ENCODE measurements around the gene MSRB1.
"Not testable (repeated sequence)": the region's sequence is repeated elsewhere in the genome, so short reads cannot be mapped to it uniquely, and the experiment has no call there.

Gene MSRB1

DNA sequence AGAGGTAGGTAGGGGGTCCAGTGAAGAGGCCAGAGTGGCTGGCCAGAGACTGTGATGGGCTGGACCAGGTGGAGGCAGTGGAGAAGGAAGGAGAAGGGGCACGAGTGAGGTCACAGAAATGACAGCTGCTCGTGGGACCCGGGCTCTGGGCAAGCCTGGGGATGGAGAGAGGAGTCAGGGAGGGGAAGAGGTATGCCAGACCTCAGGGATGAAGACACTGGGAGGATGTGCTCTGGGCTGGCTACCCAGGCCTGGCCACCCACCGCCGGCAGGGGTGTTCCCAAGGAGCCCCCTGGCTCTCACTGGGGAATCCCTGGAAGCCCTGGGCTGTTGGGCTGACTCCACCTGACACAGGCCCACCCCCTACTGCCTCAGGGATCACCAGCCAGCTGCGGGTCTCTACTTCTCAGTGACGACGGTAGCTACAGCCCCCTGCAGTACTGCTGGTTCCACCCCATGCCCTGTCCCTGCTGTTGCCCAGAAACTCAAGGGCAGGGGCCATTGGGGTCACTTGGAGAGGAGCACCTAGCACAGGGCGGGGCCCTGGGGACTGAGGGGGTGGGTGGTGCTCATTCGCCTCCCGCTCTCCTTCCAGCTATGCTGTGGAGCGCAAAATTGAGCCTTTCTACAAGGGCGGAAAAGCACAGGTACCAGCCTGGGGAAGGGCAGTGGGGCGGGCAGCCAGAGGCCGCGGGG is 30.6 kb upstream of the MSRB1 start:
- Mint-ChIP-seq H3K27me3 (peaks cover 5% of the 10 kb centered on the region), H3K27ac (peak overlapping the region; percentile 77), H3K4me3 (no peak overlapping the region), H3K9me3 (no peaks in the 10 kb centered on the region), H3K4me1 (peaks cover 15% of the 10 kb centered on the region), H3K36me3 (peaks cover 27% of the 10 kb centered on the region)
- DNase-seq (ENCODE audit: low spot score in 2 of 2), result no peak
- ATAC-seq (ENCODE audit: low read depth), result no peak

DNA sequence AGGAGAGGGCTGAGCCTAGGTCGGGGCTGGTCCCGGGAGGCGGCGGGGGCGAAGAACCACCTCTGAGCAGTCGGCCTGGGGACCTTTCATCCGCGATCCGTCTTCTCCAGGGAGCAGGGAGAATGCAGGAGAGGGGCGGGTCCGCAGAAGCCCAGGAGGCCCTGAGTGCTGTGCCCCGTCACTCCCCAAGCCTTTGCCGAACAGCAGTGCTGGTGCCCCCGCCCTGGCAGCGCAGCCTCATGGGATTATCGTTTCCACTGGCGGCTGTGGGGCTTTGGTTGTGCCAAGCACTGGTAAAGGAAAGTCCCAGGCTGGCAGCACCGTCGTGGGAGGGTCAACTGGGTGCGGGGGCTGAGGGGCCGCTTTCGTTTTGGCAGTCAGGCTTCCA is 29.5 kb upstream of the MSRB1 start:
- H3K4me1 Mint-ChIP-seq, result peaks cover 15% of the 10 kb centered on the region
- peaks cover 22% of the 10 kb centered on the region for H3K36me3 Mint-ChIP-seq
- DNase-seq (ENCODE audit: low spot score in 2 of 2), result peak in 1 of 2 donors; percentile 18
- H3K27me3 Mint-ChIP-seq, result peaks cover 4% of the 10 kb centered on the region
- no peak for ATAC-seq (ENCODE audit: low read depth)
- H3K27ac Mint-ChIP-seq, result peak overlapping the region; percentile 95
- no peaks in the 10 kb centered on the region for H3K9me3 Mint-ChIP-seq
- peak overlapping the region; percentile 94 for H3K4me3 Mint-ChIP-seq

DNA sequence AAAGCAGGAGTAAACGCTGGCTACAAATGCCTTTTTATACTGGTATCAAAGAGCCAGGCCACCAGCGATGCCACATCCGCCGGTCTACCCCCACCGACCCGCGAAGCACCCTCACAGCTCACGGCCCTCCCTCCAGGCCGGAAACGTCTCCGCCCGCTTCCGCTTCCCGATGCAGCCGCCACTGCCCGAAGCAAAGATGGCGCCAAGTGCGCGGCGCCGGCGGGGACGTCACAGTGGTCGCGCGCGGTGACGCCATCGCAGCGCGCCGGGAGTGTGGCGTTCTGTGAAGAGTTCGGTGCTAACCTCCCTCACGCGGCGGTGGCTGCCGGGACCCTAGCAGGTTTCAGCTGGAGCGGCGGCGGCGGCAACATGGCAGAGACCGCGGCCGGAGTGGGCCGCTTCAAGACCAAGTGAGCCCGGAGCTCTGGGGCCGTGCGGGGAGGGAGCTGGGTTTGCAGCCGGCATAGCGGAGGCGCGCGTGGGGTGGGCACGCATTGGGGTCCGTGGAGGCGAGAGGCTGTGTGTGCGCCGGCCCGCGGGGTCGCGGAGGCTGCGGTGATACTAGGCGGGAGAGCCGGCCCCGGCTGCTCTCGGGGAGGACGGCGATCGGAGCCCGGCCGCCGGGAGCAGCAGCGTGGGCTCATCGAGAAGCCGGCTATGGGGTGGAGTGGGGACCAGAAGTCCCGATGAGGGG is 28.9 kb upstream of the MSRB1 start, which contains the start of gene TBL3:
TBL3 (plus strand) TSS at position 258 of the 694 bp plus-strand sequence; CDS start at position 370, 112 bp downstream.
- Mint-ChIP-seq H3K4me1 (peaks cover 15% of the 10 kb centered on the region), H3K27me3 (peaks cover 4% of the 10 kb centered on the region), H3K27ac (peak within 1 kb of the TSS; percentile 95), H3K36me3 (peaks cover 18% of the 10 kb centered on the region), H3K9me3 (no peaks in the 10 kb centered on the region), H3K4me3 (peak within 1 kb of the TSS; percentile 94)
- DNase-seq (ENCODE audit: low spot score in 2 of 2) (peak; percentile 96 to 99), ATAC-seq (ENCODE audit: low read depth) (peak; percentile 98)

DNA sequence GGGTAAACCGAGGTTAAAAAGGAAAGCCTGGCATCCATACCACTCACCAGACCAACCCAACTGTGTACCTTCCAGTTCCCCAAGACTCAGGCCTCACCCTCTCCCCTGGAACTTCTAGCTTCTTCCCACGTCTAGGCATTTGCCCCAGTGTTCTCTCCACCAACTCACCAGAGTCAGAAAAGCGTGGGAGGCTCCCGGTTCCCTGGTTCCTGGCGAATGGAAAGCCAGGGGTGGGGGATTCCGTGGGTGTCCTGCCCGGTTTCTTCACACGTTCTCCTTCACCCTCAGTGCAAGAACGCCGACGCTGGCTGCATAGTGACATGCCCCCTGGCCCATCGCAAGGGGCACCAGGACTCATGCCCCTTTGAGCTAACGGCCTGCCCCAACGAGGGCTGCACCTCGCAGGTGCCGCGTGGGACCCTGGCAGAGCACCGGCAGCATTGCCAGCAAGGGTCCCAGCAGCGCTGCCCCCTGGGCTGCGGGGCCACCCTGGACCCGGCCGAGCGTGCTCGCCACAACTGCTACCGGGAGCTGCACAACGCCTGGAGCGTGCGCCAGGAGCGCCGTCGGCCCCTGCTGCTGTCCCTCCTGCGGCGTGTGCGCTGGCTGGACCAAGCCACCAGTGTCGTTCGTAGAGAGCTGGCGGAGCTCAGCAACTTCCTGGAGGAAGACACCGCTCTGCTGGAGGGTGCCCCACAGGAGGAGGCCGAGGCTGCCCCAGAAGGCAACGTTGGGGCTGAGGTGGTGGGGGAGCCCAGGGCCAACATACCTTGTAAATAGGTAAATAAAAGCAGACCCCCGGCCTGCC is 25.4 kb upstream of the MSRB1 start:
- no peak for DNase-seq (ENCODE audit: low spot score in 2 of 2)
- Mint-ChIP-seq H3K36me3 (peaks cover 8% of the 10 kb centered on the region), H3K4me3 (no peak overlapping the region), H3K27me3 (peaks cover 3% of the 10 kb centered on the region), H3K9me3 (no peaks in the 10 kb centered on the region), H3K27ac (no peak overlapping the region), H3K4me1 (peaks cover 27% of the 10 kb centered on the region)
- ATAC-seq (ENCODE audit: low read depth), result no peak

GRCh38 chr16:1966460-1966859 is 23.5 kb upstream of the MSRB1 start, which contains the start of gene RNF151:
Gene RNF151 (plus strand): TSS chr16:1966856. CDS start chr16:1966882, 26 bp downstream.
- Mint-ChIP-seq H3K4me3 (peak within 1 kb of the TSS; percentile 95), H3K27ac (peak within 1 kb of the TSS; percentile 99), H3K9me3 (no peaks in the 10 kb centered on the region), H3K4me1 (peaks cover 26% of the 10 kb centered on the region), H3K36me3 (peaks cover 9% of the 10 kb centered on the region), H3K27me3 (no peaks in the 10 kb centered on the region)
- ATAC-seq (ENCODE audit: low read depth), result no peak
- no peak for DNase-seq (ENCODE audit: low spot score in 2 of 2)

GRCh38 chr16:1965396-1966001 is 22.5 kb upstream of the MSRB1 start:
- H3K27ac Mint-ChIP-seq, result peak overlapping the region; percentile 99
- no peaks in the 10 kb centered on the region for H3K9me3 Mint-ChIP-seq
- H3K4me3 Mint-ChIP-seq, result peak overlapping the region; percentile 95
- H3K36me3 Mint-ChIP-seq, result peaks cover 9% of the 10 kb centered on the region
- ATAC-seq (ENCODE audit: low read depth), result no peak
- DNase-seq (ENCODE audit: low spot score in 2 of 2), result no peak
- H3K27me3 Mint-ChIP-seq, result no peaks in the 10 kb centered on the region
- H3K4me1 Mint-ChIP-seq, result peaks cover 29% of the 10 kb centered on the region

GRCh38 chr16:1964506-1965395 is 21.8 kb upstream of the MSRB1 start, which contains the start of gene RPS2:
Gene RPS2 (minus strand): TSS chr16:1964826. CDS start chr16:1964625, 201 bp downstream.
- Mint-ChIP-seq H3K36me3 (peaks cover 9% of the 10 kb centered on the region), H3K9me3 (no peaks in the 10 kb centered on the region), H3K27me3 (no peaks in the 10 kb centered on the region), H3K4me3 (peak within 1 kb of the TSS; percentile 95), H3K27ac (peak within 1 kb of the TSS; percentile 99), H3K4me1 (peaks cover 33% of the 10 kb centered on the region)
- ATAC-seq (ENCODE audit: low read depth), result peak; percentile 93
- DNase-seq (ENCODE audit: low spot score in 2 of 2), result peak; percentile 99

DNA sequence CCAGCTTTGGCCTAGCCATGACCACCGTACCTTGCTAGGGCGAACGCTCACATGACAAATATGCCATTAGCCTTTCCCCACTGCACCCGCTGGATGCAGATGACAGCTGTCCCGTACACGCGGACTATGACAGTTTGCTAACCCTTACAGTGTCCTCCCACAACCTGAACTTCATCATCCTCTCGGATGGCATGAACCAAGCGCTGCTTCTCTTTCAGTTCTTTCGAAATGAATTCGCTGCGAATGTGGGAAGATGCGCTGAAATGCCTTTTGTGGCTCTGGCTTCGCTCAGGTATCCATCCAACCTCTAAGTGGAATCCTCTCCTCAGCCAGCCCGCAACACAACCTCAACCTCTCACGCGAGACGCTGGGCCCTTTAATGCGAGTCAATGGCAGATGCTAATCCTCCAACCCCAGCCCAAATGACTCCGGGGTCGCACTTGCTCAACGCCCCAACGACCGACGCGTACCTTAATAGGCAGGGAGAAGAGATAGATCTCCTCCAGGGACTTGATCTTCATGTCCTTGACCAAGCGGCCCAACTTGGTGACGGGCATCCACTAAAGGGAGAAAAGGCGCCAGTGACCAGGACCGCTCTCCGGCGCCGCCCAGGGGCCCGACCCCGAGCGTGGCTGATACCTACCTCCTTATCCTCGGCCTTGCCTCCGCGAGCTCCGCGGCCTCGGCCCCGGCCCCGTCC is 21.0 kb upstream of the MSRB1 start:
- ATAC-seq (ENCODE audit: low read depth) (no peak), DNase-seq (ENCODE audit: low spot score in 2 of 2) (no peak)
- H3K36me3 Mint-ChIP-seq, result peaks cover 9% of the 10 kb centered on the region
- H3K4me1 Mint-ChIP-seq, result peaks cover 37% of the 10 kb centered on the region
- H3K9me3 Mint-ChIP-seq, result no peaks in the 10 kb centered on the region
- H3K27ac Mint-ChIP-seq, result peak overlapping the region; percentile 99
- no peaks in the 10 kb centered on the region for H3K27me3 Mint-ChIP-seq
- H3K4me3 Mint-ChIP-seq, result peak overlapping the region; percentile 95

DNA sequence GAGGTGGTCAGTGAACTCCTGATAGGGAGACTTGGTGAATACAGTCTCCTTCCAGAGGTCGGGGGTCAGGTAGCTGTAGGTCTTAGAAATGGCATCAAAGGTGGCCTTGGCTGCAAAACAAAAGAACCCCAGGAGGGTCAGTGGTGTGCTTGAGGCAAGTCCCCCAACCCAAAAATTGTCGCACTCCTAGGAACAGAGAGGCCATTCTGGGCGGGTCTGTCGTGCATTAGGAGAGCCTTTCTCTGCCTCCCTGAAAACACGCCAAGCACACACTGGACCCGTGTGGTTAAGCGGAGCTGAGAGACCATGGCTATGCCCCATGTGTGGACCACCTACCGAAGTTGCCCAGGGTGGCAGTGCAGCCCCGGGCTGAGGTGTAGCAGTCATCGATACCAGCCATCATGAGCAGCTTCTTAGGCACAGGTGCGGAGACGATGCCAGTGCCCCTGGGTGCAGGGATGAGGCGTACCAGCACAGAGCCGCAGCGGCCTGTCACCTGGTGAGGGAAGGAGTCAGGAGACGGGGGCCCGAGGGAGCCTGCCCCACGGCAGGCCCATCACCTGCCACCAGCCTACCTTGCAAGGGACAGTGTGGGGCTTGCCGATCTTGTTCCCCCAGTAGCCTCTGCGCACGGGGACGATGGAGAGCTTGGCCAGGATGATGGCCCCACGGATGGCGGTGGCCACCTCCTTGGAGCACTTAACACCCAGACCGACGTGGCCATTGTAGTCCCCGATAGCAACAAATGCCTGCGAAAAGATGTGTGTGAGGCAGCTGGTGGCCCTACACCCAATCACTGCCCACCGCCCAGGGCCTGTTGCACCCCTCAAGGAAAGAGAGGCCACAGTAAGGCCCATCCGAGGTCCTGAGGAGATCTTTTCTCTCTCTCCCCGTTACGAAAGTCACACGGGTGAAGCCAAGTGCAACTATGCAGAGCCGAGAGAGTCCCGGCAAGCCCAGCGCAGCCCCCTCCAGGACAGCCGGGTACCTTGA is 19.5 kb upstream of the MSRB1 start:
- H3K36me3 Mint-ChIP-seq; DNase-seq (ENCODE audit: low spot score in 2 of 2); ATAC-seq (ENCODE audit: low read depth); H3K9me3 Mint-ChIP-seq; H3K27me3 Mint-ChIP-seq: not testable (repeated sequence)
- H3K27ac Mint-ChIP-seq, result peak overlapping the region; percentile 99
- H3K4me1 Mint-ChIP-seq, result peaks cover 39% of the 10 kb centered on the region
- H3K4me3 Mint-ChIP-seq, result peak overlapping the region; percentile 95

- no peaks in the 10 kb centered on the region for H3K9me3 Mint-ChIP-seq
- H3K27ac Mint-ChIP-seq, result peak overlapping the region; percentile 99
- H3K36me3 Mint-ChIP-seq, result peaks cover 9% of the 10 kb centered on the region
- DNase-seq (ENCODE audit: low spot score in 2 of 2) (no peak), ATAC-seq (ENCODE audit: low read depth) (no peak)
- no peak overlapping the region for H3K4me3 Mint-ChIP-seq
- H3K27me3 Mint-ChIP-seq, result no peaks in the 10 kb centered on the region
- peaks cover 39% of the 10 kb centered on the region for H3K4me1 Mint-ChIP-seq
These were observed 18.7 kb upstream of the MSRB1 start for GRCh38 chr16:1961651-1962067.

- H3K4me1 Mint-ChIP-seq, result peaks cover 39% of the 10 kb centered on the region
- peak overlapping the region; percentile 96 for H3K4me3 Mint-ChIP-seq
- DNase-seq (ENCODE audit: low spot score in 2 of 2), result peak; percentile 28 to 35
- H3K27ac Mint-ChIP-seq, result peak overlapping the region; percentile 92
- peaks cover 9% of the 10 kb centered on the region for H3K36me3 Mint-ChIP-seq
- H3K9me3 Mint-ChIP-seq, result no peaks in the 10 kb centered on the region
- no peaks in the 10 kb centered on the region for H3K27me3 Mint-ChIP-seq
- no peak for ATAC-seq (ENCODE audit: low read depth)
These were observed 17.9 kb upstream of the MSRB1 start for GRCh38 chr16:1960665-1961630.

Measured in memory B cell (primary cell).